GM19099 (cell line): Measurements from ENCODE around the gene KLHL40.

ENCODE experiments used
- POLR2A ChIP-seq: IDR thresholded peaks from 3 replicates; pipeline ENCODE4 v1.6.1; 2011; ENCODE audit warnings: low read depth; ENCODE audit not compliant: insufficient read length; ENCODE audit errors: extremely low read depth

Gene KLHL40

DNA sequence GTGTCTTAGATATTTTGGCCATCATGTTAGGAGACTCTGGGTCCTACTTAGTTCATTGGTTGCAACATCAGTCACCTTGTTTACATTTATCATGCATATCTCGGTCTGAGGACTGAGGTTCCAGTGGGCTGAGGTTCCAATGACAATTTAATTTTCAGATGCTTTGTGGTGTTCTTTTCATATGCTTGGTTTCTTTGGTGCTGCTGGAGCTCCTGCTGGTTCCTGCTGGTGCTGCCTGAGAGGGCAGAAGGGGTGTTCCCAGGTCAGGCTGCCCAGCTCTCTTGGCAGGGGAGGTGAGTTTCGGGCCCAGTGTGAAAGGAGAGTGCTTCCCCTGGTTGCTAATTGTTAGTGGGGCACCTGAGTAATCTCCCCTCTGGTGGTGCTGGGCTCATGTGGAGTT, 6.9 kb upstream of the KLHL40 start:
- no peak for TF ChIP-seq POLR2A

DNA sequence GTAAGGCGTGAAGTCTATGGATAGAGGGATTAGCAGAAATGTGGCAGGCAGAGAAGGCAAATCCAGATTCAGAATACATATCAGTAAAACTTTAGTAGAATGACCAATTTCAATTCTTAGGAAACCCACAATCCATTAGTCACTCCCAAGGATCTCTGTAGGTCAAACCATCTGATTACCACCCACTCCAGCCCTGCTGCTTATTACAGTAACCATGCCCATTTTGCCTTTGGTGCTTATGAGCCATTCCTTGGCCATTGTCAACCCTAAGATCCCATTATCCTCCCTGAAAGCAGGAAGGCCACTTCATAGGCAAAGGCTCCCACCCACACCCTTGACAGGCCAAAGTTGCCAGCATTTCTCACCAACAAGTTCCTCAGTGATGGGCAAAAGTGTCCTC, 5.1 kb upstream of the KLHL40 start:
- no peak for TF ChIP-seq POLR2A

DNA sequence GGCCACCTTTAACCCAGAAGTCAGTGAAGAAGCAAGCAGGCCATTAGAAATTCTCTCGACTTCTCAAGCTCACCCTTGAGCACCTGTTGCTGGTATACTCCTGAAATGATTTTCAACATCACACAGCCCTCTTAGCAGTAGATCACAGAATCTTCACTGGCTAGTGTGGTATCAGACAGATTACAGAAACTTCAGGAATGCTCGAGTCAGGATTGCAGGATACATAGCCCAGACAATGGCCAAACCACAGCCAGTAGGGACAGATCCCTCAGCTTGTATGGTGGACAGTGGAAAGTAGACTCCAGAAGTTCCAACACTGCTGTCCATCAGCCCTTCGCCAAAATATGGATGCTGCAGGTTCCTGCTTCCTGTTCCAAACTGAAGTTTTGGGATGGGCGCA, 4.5 kb upstream of the KLHL40 start:
- TF ChIP-seq POLR2A = no peak

DNA sequence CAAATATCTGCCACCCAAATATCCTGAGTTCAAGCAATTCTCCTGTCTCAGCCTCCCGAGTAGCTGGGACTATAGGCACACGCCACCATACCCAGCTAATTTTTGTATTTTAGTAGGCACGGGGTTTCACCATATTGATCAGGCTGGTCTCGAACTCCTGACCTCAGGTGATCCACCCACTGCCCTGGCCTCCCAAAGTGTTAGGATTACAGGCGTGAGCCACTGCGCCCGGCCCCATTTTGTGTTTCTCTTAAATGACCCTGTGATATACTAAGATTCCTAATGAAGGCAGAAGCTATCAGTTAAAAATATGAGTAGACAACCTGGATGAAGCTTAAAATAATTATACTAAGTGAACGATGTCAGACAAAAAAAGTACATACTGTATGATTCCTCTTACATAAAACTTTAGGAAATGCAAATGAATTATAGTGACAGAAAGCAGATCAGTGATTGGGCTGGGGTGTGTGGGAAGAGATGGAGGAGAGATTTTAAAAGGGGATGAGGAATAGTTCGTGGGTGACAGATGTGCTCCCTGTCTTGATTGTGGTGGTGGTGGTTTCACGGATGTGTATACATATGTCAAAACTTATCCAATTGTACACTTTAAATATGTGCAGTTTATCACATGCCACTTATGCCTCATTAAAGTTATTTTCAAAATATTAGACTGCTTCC, 3.8 kb upstream of the KLHL40 start:
- TF ChIP-seq POLR2A = no peak

DNA sequence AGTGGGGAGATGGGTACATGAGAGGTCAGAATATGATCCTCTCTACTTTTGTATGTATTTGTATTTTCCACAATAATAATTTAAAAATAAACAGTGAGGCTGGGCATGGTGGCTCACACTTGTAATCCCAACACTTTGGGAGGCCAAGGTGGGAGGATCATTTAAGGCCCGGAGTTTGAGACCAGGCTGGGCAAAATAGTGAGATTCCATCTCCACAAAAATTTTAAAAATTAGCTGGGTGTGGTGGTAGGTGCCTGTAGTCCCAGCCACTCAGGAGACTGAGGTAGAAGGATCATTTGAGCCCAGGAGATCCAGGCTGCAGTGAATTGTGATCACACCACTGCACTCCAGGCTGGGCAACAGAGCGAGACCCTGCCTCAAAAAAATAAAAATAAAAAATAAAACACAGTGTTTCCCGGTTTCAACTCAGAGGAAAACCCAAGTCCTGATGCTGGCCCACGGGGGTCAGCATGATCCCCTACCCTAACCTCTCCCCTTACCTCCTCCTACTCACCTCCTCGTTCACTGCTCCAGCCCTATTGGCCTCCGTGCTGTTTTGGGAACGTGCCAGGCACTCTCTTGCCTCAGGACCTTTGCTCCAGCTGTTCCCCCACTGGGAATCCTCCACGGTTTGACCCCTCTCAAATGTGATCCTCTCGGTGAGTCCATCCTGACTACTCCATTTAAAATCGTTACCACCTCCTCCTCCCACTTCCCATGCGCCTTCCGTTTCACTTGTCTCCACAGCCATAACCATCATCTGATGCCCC, 2.9 kb upstream of the KLHL40 start:
- TF ChIP-seq POLR2A = no peak

DNA sequence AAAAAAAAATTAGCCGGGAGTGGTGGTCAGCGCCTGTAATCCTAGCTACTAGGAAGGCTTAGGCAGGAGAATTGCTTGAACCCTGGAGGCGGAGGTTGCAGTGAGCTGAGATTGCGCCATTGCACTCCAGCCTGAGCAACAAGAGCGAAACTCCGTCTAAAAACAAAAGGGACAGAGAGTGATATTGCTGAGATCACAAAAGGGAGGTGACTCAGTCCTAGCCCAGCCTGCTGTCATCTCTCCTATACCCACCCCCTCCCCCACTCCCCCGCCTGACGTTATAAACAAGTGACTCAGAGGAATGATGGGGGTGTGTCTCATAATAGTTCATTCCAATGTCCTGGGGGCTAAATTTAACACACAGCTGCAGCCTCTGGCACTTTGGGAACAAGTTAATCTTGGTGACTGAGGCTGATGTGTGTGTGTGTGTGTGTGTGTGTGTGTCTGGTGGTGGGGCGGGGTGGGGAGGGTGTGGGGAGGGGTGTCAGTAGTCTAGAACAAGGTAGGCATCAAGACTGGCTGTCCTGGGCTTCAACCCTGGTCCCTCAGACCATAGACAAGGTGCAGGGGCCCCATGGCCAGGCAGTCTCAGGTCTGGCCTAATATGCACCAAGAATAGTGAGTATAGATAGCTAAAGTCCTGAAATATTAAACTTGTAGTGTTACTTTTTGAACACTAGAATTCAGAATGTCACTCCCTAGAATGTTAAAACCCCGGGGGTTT, 1.3 kb upstream of the KLHL40 start:
- no peak for TF ChIP-seq POLR2A

DNA sequence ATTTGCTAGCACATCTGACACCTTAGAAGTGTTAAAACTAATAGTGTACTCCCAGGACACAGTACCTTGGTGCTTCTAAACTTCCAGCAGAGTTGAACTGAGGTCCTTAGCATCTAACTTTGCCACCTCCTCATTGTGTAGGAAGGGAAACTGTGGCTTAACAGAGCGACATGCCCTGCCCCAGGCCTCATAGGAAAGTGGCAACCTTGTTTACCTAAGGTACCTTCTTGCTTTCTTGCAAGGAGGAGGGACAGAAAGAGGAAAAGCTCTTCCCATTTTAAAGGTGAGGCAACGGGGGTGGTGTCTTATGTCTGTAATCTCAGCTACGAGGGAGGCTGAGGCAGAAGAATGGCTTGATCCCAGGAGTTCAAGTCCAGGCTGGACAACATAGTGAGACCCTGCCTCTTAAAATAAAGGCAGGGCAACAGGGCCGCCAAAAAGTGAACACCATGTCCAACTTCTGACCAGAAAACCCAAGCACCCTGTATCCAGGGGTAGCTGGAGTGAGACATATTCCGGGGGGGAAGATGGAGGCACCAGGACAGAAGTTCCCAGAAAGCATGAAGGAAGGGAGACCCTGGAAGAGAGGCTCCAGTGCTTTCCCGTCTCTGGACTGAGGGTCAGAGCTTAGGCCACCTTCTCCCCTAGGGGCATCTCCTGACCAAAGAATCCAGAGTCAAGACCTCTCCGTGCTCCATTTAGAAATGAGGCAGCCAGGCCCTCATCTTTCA, 540 bp upstream of the KLHL40 start:
- TF ChIP-seq POLR2A = no peak

DNA sequence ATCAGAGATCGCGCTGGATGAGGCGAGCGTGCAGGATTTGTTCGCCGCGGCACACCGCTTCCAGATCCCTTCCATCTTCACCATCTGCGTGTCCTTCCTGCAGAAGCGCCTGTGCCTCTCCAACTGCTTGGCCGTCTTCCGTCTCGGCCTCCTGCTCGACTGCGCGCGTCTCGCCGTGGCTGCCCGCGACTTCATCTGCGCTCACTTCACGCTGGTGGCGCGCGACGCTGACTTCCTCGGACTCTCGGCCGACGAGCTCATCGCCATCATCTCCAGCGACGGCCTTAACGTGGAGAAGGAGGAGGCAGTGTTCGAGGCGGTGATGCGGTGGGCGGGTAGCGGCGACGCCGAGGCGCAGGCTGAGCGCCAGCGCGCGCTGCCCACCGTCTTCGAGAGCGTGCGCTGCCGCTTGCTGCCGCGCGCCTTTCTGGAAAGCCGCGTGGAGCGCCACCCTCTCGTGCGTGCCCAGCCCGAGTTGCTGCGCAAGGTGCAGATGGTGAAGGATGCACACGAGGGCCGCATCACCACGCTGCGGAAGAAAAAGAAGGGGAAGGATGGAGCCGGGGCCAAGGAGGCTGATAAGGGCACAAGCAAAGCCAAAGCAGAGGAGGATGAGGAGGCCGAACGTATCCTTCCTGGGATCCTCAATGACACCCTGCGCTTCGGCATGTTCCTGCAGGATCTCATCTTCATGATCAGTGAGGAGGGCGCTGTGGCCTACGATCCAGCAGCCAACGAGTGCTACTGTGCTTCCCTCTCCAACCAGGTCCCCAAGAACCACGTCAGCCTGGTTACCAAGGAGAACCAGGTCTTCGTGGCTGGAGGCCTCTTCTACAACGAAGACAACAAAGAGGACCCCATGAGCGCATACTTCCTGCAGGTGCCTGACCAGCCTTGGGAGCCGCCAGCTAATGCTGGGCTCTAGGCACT, 819 bp downstream of the KLHL40 start:
- no peak for TF ChIP-seq POLR2A

DNA sequence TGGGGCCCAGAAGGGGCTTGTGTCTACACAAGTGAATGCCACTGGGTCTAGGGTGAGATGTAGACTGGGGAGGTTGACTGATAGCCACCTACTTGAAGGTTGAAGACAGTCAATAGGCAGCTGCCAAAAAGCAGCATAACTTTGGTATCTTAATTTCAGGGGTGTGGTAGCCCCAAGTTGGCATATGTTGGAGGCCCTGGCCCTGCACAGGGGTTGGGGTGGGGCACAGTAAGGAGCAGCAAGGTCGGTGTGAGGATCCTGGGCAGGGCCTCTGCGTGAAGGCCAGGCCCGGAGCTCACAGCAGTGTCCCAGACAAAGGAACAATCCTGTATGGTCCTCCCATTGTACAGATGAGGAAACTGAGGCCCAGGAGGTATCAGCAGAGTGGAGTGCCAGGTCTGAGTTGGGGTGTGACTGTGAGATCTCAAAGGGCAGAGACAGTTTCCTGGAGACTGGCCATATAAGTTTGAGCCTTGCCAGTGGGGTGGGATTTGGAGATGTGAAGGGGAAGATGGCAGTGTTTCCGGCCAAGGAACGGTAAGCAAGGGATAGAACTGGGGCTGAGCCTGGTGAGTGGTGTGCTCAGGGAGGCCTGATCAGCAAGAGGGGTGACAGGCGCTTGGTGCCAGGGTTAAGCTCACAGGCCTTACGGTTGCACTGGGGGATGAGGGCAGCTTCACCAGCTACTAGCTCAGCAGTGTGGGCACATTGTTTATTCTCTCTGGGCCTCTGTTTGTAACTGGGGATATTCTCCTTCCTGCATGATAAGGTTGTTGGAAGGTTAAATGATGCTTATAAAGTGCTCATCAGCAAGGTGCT, 1.7 kb downstream of the KLHL40 start:
- no peak for TF ChIP-seq POLR2A

DNA sequence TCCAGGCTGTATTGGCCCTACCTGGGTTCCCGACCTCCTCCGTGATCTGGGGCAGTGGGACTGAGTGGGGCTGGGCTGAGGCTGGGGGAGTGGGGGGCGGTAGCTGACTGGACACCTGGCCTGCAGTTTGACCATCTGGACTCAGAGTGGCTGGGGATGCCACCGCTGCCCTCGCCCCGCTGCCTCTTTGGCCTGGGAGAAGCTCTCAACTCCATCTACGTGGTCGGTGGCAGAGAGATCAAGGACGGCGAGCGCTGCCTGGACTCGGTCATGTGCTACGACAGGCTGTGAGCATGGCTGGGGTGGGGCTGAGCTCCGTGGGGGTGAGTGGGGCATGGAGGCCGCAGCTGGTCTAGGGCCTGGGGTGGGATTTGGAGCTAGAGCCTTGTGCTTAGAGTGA, 2.7 kb downstream of the KLHL40 start:
- no peak for TF ChIP-seq POLR2A

DNA sequence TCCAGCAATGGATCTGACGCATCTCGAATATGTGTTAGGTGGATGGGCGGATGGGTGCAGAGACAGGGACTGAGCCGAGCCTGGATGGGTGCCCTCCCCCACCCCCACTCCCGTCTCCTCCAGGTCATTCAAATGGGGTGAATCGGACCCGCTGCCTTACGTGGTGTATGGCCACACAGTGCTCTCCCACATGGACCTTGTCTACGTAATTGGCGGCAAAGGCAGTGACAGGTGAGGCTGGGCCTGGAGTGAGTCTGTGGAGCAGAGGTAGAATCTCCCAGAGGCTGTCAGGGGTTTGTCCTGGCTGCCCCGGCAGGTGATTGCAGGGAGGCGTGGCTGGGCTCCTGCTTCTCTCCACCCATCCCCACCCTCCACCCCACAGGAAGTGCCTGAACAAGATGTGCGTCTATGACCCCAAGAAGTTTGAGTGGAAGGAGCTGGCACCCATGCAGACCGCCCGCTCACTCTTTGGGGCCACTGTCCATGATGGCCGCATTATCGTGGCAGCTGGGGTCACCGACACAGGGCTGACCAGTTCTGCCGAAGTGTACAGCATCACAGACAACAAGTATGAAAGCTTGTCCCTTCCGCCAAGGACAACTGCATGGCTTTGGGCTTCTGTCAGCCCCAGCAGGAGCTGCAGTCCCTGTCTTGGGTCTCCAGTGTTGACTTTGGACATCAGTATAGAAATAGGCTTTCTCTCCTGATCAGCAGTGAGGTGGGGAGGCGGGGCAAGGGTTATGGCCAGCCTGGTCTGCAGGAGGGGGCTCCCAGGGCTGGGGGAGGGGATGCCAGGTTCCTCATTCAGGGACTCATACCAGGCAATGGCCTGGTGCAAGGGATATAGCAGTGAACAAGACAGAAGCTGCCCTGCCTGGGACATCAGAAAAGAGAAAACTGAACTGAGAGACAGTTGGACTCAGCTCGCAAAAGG, 3.4 kb downstream of the KLHL40 start:
- TF ChIP-seq POLR2A = no peak

DNA sequence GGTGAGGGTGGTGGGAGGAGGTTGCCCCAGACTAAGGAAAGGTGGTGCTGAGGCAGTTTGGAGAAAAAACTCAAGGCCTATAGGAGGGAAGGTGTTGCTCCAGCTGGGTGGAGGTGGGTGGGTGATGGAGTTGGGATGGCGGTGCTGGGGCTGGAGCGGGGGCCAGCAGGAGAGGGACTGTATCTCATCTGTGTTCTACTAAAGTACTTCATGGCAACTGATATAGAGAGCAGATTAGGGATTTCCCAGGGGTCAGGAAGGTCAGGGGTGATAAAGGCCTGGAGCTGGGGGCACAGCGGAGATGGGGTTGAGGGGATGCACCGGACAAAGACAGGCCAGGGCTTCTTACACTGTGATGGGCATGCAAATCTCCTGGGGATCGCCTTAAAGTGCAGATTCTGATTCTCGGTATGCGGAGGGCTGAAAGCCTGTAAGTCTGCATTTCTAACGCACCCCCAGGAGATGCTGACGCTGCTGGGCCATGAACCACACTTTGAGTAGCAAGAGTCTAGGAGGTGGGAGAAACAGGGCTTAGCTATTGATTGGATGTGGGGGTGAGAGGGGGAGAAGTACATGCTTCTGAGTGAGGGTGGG, 4.2 kb downstream of the KLHL40 start:
- no peak for TF ChIP-seq POLR2A
